Esophagus mucosa (tissue), 1 donor: ENCODE measurements around the gene IL19. TPM values are rescaled to one million over a fixed set of nuclear protein-coding genes. Genes with fewer than 3 reads are reported as not detected.
"Not testable (repeated sequence)": the region's sequence is repeated elsewhere in the genome, so short reads cannot be mapped to it uniquely, and the experiment has no call there.

Experiments used
- ATAC-seq: fragments of 200-7000 bp; cut with Tn5 transposase; one replicate; pipeline ENCODE4 v1.9.1; 2020
- total RNA-seq: library from RNA; stranded (reverse); gene quantifications from one replicate; pipeline ENCODE4 v1.2.4, GENCODE V29; 2023
- donor health status: DM: yes; HTN: yes; CAD: no.

Gene IL19
- total RNA-seq, 1 donor from 2014 or later: 5.5 TPM

DNA sequence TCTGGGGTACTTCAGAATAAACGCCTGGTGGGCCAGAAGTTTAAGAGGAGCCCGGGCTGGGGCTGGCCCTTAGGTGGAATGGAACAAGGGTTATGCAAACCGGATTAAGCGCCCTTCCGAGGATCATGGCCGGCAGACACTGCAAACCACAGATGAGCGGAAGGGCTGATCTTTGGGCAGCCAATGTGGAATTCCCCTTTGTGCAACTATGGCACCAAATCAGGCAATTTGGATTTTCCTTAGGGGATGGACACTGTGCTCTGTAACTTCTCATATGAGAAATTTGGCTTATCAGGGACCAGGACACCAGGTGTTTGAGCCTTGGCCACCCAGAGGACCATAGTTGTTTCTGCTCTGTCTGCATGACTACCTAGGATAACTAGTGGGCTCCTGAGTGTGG, 7.5 kb downstream of the IL19 start:
- ATAC-seq: no peak

- not testable (repeated sequence) for ATAC-seq
Measured at GRCh38 chr1:206778911-206779310, 8.3 kb downstream of the IL19 start.

DNA sequence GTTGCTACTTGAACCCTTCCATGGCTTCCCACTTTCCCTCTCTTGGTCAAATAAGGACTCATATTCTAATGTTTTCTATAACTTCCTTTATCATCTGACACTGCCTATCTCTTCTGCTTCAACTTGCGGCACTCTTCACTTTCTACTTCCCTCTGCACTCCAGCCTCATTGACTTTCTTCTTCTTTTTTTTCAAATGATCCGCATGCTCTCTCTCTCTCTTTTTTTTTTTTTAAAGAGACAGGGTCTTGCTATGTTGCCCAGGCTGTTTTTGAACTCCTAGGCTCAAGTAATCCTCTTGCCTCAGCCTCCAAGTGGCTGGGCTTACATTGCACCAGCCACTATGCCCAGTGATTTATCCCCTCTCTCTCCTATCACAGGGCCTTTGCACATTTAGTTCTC, 9.1 kb downstream of the IL19 start:
- no peak for ATAC-seq

DNA sequence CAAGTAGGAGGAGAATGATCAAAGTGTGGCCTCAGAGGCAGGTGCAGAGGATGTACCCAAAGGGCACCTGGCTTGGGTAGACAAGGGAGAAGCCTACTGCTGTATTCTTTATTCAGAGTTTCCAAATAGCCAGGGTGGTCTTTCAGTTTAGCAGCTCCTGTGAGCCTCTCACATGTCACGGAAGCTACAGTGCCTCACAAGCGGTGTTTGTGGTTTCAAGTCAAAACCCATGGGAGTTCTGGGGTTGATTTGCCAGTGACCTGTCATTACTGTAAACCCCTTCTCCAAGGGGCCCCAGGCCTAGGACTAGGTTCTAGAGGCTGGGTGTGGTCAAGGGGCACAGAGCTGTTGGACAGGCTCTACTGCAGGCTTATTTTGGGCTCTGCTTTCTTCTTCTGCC, 11.9 kb downstream of the IL19 start:
- ATAC-seq: no peak

GRCh38 chr1:206783506-206783905, 12.9 kb downstream of the IL19 start:
- no peak for ATAC-seq

GRCh38 chr1:206784471-206784903, 13.9 kb downstream of the IL19 start:
- peak; percentile 73 for ATAC-seq

GRCh38 chr1:206785182-206785765, 14.7 kb downstream of the IL19 start:
- no peak for ATAC-seq

DNA sequence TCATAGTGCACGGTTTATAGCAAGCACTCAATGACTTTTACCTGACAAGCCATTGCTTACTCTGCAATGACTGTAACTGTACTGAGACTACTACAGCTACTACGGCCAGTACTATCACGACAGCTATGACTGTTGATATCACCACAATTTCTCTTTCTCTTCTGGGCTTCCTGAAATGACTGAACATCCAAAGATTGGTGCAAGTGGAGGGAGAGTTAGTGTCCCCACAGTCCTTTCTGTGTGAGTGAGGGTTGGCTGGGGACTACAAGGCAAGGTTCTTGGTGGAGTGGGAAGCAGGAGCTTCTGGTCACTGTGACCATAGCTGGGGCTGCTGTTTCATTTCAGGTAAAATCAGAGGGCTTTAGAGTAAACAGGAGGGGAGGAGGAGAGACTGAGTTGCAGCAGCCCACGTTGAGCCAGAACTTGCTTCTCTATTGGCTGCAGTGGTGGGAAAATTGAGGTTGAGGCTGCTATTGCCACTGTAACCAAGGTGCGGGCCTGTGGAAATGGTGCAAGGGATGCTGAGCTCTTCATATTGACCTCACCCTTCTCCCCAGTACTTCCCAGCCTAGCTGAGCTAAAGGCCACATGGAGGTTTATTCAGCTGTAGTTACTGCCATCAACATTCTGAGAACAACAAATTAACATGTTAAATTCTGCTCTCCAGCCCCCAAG, 15.8 kb downstream of the IL19 start:
- ATAC-seq: no peak

GRCh38 chr1:206787891-206788290, 17.3 kb downstream of the IL19 start:
- ATAC-seq: no peak

DNA sequence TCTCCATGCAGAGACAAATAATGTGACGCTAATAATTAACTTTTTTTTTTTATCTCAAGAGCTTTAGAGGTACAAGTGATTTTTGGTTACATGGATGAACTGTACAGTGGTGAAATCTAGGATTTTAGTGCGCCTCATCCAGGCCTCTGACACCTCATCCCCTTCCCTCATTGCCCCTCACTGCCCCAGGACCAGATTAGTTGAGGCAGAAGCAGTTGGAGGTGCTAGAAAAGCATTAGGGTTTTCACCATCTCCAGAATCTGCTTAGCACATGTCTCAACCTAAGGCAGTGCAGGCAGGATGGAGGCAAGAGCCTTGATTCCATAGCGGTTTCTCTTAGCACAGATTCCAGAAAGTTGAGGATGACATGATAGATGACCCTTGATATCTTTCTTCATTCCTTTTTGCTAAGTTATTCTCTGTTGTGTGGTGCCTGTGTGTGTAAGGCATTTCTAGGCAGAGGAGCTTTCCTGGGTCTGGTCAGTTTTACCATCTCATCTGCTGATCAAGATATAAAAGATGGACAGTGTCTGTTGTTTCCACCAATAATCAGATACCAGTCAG, 18.0 kb downstream of the IL19 start:
- no peak for ATAC-seq

GRCh38 chr1:206790502-206791250, 20.1 kb downstream of the IL19 start:
- no peak for ATAC-seq

GRCh38 chr1:206792939-206793607, 22.5 kb downstream of the IL19 start:
- no peak for ATAC-seq

GRCh38 chr1:206793620-206794019, 23.0 kb downstream of the IL19 start:
- ATAC-seq: no peak

GRCh38 chr1:206794294-206794908, 23.8 kb downstream of the IL19 start:
- ATAC-seq: no peak

DNA sequence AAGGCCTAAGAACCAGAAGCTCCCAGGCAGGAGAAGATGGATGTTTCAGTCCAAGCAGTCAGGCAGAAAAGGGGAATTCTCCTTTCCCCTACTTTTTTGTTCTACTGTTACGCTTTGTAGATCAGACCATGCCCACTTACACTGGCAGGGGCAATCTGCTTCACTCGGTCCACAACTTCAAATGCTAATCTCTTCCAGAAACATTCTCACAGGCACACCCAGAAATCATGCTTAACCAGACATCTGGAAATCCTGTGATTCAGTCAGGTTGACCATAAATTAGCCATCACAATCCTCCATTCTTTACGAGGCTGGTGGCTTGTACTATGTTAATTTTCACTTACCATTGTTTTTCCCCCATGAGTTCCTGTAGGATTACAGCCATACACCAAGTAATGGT, 25.5 kb downstream of the IL19 start:
- ATAC-seq: no peak

- ATAC-seq: peak; percentile 65
Measured at GRCh38 chr1:206796981-206797402, 26.4 kb downstream of the IL19 start.

DNA sequence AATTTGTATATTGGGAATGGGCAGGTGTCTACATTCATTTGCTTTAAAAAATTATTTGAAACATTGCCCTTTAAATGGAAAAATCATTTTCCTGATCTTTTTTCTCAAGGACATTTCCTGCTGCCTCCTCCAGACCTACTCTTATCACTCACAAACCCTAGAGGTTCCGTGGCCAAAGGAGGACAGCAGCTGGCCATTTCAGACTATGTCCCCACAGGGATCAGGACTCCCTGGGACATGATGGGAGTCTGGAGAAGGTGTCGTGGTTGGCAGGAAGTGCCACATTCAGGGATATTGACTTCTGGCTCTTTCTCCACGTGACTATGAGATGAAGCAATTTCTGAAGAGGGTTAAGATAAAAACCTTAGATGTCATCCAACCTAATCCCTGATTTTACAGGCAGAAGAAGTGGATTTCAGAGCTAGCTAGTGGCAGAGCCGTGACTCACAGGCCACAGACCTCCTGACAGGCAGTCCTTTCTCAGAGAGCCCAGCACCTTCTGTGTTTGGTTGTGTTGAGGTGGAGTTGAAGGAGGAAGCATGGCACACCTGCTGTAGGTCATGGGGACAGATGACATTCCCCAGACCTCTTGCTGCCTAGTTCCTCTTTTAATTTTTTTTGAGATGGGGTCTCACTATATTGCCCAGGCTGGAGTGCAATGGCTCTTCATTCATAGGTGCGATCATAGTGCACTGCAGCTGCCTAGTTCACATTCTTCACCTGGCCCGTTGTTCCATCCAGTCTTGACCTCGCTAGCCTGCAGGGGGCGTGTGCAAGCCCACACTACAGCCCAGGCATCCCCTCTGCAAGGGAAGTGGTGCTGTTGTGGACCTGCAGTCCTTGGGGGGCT, 27.2 kb downstream of the IL19 start:
- ATAC-seq: peak; percentile 44

DNA sequence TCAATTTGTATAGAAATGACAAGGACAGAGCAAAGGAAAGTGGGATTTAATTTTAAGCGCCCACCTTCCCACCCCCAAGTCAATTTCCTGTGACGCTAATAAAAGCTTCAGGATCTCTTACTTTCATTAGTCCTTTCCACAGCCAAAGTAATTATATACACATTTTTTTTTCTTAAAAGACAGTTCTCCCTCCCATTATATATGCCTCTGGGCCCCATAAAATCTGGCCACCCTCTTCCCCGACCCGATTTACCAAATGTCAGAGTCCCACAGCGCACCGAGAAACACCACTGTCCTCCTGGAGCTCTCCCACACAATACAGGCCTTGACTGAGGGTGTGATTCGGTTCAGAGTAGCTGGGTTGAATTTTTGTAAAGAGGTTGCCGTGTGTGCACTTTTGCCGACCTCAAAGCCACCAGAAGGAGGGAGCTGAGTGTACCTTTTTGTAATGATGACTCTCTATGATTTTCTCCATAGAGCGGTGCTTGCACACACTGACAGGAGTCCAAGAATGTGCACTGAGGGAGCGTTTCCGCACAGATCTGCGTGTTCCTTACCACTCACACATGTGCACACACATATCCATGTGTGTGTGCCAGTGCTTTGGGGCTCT, 27.9 kb downstream of the IL19 start:
- no peak for ATAC-seq

DNA sequence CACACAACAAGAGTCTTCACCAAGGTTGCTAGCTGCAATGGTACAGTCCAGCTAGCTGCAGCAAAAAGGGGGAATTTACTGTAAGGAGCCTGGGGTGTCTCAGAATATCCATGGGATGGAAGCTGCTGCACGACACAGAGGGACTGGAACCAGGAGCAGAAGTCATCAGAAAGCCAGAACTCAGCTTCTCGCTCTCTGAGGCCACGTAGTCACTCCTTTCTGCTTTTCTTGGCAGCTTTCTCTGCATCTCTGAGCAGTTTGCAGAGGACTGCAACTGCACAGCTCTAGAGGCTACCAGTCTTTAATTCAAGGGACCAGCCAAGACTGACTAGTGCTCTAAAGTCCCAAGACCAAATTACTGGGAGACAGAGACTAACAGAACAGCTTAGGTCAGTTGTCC, 28.7 kb downstream of the IL19 start:
- no peak for ATAC-seq

DNA sequence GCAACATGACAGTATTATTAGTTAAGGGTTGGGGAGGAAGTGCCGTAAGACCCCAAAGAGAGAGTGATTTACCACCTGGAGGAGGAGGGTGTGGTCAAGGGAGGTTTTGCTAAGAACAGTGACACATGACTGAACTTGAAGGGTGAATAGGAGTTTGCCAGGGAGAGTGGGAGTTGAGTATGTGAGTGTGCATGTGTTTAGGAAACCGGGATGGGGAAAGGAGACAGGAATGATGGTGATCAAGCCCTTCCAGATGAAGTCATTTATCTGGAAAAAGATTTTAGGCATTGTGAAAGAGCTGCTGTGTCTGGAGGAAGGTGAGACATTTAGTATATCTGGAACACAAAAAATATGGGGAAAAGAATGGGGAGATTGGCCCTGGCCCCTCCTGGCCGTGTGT, 29.8 kb downstream of the IL19 start:
- ATAC-seq: no peak

- ATAC-seq: no peak
Measured at GRCh38 chr1:206800891-206801290, 30.3 kb downstream of the IL19 start.
